ENCODE results near the gene DNAI1.
A peak's percentile ranks its signal among the peaks of the same experiment; 100 is the strongest.

Gene DNAI1

DNA sequence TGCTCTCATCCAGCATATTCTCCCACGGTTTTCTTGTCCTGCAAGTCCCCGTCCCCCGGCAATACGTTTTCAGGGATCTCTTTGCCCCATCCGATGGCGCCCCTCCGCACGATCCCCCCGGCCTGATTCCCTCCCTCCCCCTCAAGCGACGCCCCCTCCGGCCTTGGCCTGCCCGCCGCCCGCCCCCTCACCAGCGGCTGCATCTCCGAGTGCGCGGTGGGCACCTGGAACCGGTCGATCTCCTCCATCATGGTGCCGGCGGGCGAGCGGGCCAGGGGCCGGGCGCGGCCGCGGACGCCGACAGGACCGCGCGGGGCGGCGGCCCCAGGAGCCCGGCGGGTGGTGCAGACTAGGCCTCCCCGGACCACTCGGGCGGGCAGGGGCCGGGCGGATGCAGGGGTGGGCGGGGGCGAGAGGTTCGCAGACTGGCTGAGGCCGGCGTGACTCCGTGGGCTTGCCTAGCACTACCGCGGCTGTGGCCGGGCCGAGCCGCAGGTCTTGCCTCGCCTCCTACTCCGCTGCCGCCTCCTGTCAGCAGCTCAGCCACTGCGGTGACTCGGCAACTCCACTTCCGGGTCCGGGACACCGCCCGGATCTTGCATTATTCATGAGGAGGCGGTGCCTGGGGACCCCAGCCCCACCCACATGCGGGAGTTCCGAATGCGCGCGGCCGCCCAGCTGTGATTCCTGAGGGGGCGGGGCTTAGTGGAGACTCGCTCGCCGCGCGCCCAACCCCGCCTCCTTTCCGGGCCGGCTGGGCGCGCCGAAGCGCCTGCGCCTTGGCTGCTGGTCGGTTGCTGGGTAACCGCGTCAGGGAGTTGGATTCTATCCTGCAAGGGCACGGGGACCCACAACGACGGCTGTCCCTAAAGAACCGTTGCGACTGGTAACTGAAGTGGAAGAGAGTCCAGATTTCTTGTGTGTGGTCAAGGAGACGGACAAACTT lies at the start of gene DNAI1, which contains the start of gene FAM219A:
DNAI1 (plus strand) TSS at position 793 of the 946 bp plus-strand sequence. CDS start 201 bp downstream, outside the sequence.
FAM219A (minus strand) TSS at position 558 of the 946 bp plus-strand sequence; CDS start at position 251, 307 bp downstream.
- H3K4me1 ChIP-seq (ENCODE audit: insufficient read depth, low read length, severe bottlenecking) = peaks cover 17% of the 10 kb centered on the region
- TF ChIP-seq, protein P1, sequence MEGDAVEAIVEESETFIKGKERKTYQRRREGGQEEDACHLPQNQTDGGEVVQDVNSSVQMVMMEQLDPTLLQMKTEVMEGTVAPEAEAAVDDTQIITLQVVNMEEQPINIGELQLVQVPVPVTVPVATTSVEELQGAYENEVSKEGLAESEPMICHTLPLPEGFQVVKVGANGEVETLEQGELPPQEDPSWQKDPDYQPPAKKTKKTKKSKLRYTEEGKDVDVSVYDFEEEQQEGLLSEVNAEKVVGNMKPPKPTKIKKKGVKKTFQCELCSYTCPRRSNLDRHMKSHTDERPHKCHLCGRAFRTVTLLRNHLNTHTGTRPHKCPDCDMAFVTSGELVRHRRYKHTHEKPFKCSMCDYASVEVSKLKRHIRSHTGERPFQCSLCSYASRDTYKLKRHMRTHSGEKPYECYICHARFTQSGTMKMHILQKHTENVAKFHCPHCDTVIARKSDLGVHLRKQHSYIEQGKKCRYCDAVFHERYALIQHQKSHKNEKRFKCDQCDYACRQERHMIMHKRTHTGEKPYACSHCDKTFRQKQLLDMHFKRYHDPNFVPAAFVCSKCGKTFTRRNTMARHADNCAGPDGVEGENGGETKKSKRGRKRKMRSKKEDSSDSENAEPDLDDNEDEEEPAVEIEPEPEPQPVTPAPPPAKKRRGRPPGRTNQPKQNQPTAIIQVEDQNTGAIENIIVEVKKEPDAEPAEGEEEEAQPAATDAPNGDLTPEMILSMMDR (IDR thresholded peaks at IDR 0.05; ENCODE audit: low read length) = no peak
- no peak for TF ChIP-seq EZH2 (IDR thresholded peaks at IDR 0.05; ENCODE audit: borderline replicate concordance, low read length)
- H3K27me3 ChIP-seq (ENCODE audit: insufficient read depth, low read length) = no peaks in the 10 kb centered on the region
- peak within 1 kb of the TSS; percentile 86 for H3K4me3 ChIP-seq (ENCODE audit: low read depth, low read length, poor library complexity, severe bottlenecking)
- peak within 1 kb of the TSS; percentile 72 for H3K9ac ChIP-seq (ENCODE audit: low read length)
- peak within 1 kb of the TSS; percentile 81 for H3K4me2 ChIP-seq (ENCODE audit: low read length)
- no peaks in the 10 kb centered on the region for H3F3A ChIP-seq (ENCODE audit: insufficient read depth, low read length)
- H3K9me3 ChIP-seq (ENCODE audit: low read length) = no peaks in the 10 kb centered on the region
- H3K79me2 ChIP-seq (ENCODE audit: insufficient read depth, low read length) = no peaks in the 10 kb centered on the region
- no peaks in the 10 kb centered on the region for H4K20me1 ChIP-seq (ENCODE audit: insufficient read depth, low read length)
- H3K27ac ChIP-seq (ENCODE audit: low read depth, low read length, poor library complexity, severe bottlenecking) = no peak within 1 kb of the TSS
- no peaks in the 10 kb centered on the region for H3K9me2 ChIP-seq (ENCODE audit: low read depth, low read length)
- H3K36me3 ChIP-seq (ENCODE audit: insufficient read depth, low read length) = no peaks in the 10 kb centered on the region
- no peak within 1 kb of the TSS for H2AFZ ChIP-seq (ENCODE audit: low read length)

DNA sequence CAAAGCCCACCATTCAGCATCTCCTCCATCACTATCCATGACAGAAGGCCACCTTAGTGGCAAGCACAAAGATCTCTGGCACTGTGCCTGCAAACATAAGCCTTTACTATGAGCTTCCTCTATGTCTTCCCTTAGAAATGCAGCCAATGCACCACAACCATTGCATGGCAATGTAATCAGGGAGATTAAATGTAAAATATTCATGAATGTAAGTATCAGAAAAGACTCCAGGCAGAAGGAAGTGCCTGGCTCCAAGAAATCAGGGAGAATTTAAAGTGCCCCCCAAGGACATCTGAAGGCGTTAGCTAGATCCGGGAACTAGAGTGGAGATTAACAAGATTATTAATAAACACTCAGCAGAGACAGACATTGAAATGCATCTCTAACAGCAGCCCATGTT lies 49.5 kb upstream of the DNAI1 start:
- Histone ChIP-seq H3K4me2 (ENCODE audit: low read length) (no peak overlapping the region), H2AFZ (ENCODE audit: low read length) (no peak overlapping the region), H3F3A (ENCODE audit: insufficient read depth, low read length) (no peaks in the 10 kb centered on the region), H3K4me1 (ENCODE audit: insufficient read depth, low read length, severe bottlenecking) (no peaks in the 10 kb centered on the region), H3K79me2 (ENCODE audit: insufficient read depth, low read length) (no peaks in the 10 kb centered on the region), H3K36me3 (ENCODE audit: insufficient read depth, low read length) (no peaks in the 10 kb centered on the region), H4K20me1 (ENCODE audit: insufficient read depth, low read length) (no peaks in the 10 kb centered on the region), H3K4me3 (ENCODE audit: low read depth, low read length, poor library complexity, severe bottlenecking) (no peak overlapping the region), H3K9me3 (ENCODE audit: low read length) (no peaks in the 10 kb centered on the region), H3K27ac (ENCODE audit: low read depth, low read length, poor library complexity, severe bottlenecking) (no peak overlapping the region), H3K27me3 (ENCODE audit: insufficient read depth, low read length) (no peaks in the 10 kb centered on the region), H3K9me2 (ENCODE audit: low read depth, low read length) (no peaks in the 10 kb centered on the region), H3K9ac (ENCODE audit: low read length) (no peak overlapping the region)
- TF ChIP-seq, protein P1 (IDR thresholded peaks at IDR 0.05; ENCODE audit: low read length) = no peak
- TF ChIP-seq EZH2 (IDR thresholded peaks at IDR 0.05; ENCODE audit: borderline replicate concordance, low read length) = no peak

DNA sequence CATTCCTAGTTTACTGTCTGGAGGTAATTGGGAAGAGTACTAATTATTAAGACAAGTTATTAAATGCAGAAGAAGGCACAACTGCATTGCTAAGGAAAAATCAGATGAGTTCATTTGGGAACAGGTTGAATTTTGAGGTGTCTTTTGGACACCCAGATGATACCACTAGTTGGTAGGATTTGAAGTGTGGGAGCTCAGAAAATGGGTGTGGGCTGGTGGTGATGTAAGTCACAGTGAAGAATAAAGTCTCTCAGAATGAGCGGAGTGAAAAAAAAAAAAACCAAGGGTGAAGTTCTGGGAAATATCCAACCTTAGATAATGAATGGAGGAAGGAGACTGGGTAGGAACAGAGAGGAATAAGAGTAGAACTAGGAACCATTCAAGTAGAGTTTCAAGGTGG lies 46.3 kb upstream of the DNAI1 start:
- Histone ChIP-seq H3K9ac (ENCODE audit: low read length) (no peak overlapping the region), H2AFZ (ENCODE audit: low read length) (no peak overlapping the region), H3K79me2 (ENCODE audit: insufficient read depth, low read length) (no peaks in the 10 kb centered on the region), H3K9me2 (ENCODE audit: low read depth, low read length) (no peaks in the 10 kb centered on the region), H3F3A (ENCODE audit: insufficient read depth, low read length) (no peaks in the 10 kb centered on the region), H3K36me3 (ENCODE audit: insufficient read depth, low read length) (no peaks in the 10 kb centered on the region), H4K20me1 (ENCODE audit: insufficient read depth, low read length) (no peaks in the 10 kb centered on the region), H3K4me2 (ENCODE audit: low read length) (no peak overlapping the region), H3K27ac (ENCODE audit: low read depth, low read length, poor library complexity, severe bottlenecking) (no peak overlapping the region), H3K4me1 (ENCODE audit: insufficient read depth, low read length, severe bottlenecking) (no peaks in the 10 kb centered on the region), H3K9me3 (ENCODE audit: low read length) (no peaks in the 10 kb centered on the region), H3K4me3 (ENCODE audit: low read depth, low read length, poor library complexity, severe bottlenecking) (no peak overlapping the region), H3K27me3 (ENCODE audit: insufficient read depth, low read length) (no peaks in the 10 kb centered on the region)
- TF ChIP-seq, protein P1 (IDR thresholded peaks at IDR 0.05; ENCODE audit: low read length) = no peak
- no peak for TF ChIP-seq EZH2 (IDR thresholded peaks at IDR 0.05; ENCODE audit: borderline replicate concordance, low read length)

Data from OCI-LY1 (cell line).